T-cell (primary cell): ENCODE results near the gene CD320. TPM values are rescaled to one million over a fixed set of nuclear protein-coding genes. Genes with fewer than 3 reads are reported as not detected.
"Not testable (repeated sequence)": the region's sequence is repeated elsewhere in the genome, so short reads cannot be mapped to it uniquely, and the experiment has no call there.

Source experiments
- ATAC-seq, 4 experiments: fragments of 200-7000 bp in 3 of 4; fragments of 150-1000 bp in 1 of 4; cut with Tn5 transposase; replicated peaks in 1 of 4; 1 replicate in 3 of 4; 2 replicates in 1 of 4; pipeline ENCODE4 v1.10.0; 2021; ENCODE audit warnings: moderate library complexity in 3 of 4, mild to moderate bottlenecking in 2 of 4, moderate number of reproducible peaks in 1 of 4
- CTCF ChIA-PET, 2 donors: fragments of 300-600 bp; sonication (Branson Sonifier 250); formaldehyde crosslinking; loops; one replicate each; lab custom pipeline; 2022; ENCODE audit warnings: antibody characterized with exemption in 2 of 2; lab: Charles Lee
- POLR2A ChIA-PET, 2 donors: fragments of 300-600 bp; sonication (Branson Sonifier 250); formaldehyde crosslinking; loops; one replicate each; lab custom pipeline; 2022; ENCODE audit warnings: antibody characterized with exemption in 2 of 2; lab: Charles Lee
- DNase-seq, 35 experiments: peaks; one replicate each; pipeline versions ENCODE4 v3.0.0 to v3.0.0-alpha.2; 2013 to 2023
- H3K27ac ChIP-seq: one replicate; pipeline ENCODE4 v1.5.1; 2013; ENCODE audit warnings: low read length
- H3K27me3 ChIP-seq, 2 experiments: replicated peaks in 1 of 2; 1 replicate in 1 of 2; 2 replicates in 1 of 2; pipeline versions ENCODE4 v1.6.1 to v1.7.0; 2013; ENCODE audit warnings: low read length in 1 of 2, mixed read lengths in 1 of 2; ENCODE audit not compliant: control insufficient read depth in 2 of 2, insufficient read depth in 2 of 2; ENCODE audit errors: extremely low read depth in 1 of 2
- H3K36me3 ChIP-seq, 2 donors: 1 replicate in 1 of 2; 2 replicates in 1 of 2; pipeline versions ENCODE4 v1.6.1 to v1.7.0; 2013; ENCODE audit warnings: low read length in 1 of 2; ENCODE audit not compliant: control insufficient read depth in 2 of 2, insufficient read depth in 1 of 2; ENCODE audit errors: extremely low read depth in 1 of 2
- H3K4me1 ChIP-seq, 2 experiments: 1 replicate in 1 of 2; 2 replicates in 1 of 2; pipeline versions ENCODE4 v1.6.1 to v1.7.0; 2013; ENCODE audit warnings: low read length in 2 of 2, mixed read lengths in 1 of 2; ENCODE audit not compliant: insufficient read depth in 2 of 2, control insufficient read depth in 1 of 2; ENCODE audit errors: extremely low read depth in 1 of 2
- H3K4me3 ChIP-seq, 2 donors: 1 replicate in 1 of 2; 2 replicates in 1 of 2; pipeline versions ENCODE4 v1.5.1 to v1.7.0; 2013; ENCODE audit warnings: mild to moderate bottlenecking in 2 of 2, low read length in 1 of 2, moderate library complexity in 1 of 2; ENCODE audit not compliant: control insufficient read depth in 1 of 2; ENCODE audit errors: extremely low read depth in 1 of 2
- H3K9me3 ChIP-seq: 2 replicates; pipeline ENCODE4 v1.7.0; 2013
- H3K27ac Mint-ChIP-seq, 2 donors: one replicate each; pipeline ENCODE4 v1.8.0; 2020 to 2021; ENCODE audit warnings: mild to moderate bottlenecking in 2 of 2, mixed read lengths in 2 of 2
- H3K27me3 Mint-ChIP-seq, 2 donors: one replicate each; pipeline ENCODE4 v1.8.0; 2021 to 2022; ENCODE audit warnings: mixed read lengths in 2 of 2
- H3K36me3 Mint-ChIP-seq: one replicate; pipeline ENCODE4 v1.8.0; 2021; ENCODE audit warnings: mixed read lengths
- H3K4me1 Mint-ChIP-seq, 3 donors: one replicate each; pipeline ENCODE4 v1.8.0; 2020 to 2022; ENCODE audit warnings: mixed read lengths in 3 of 3, mild to moderate bottlenecking in 1 of 3
- H3K4me3 Mint-ChIP-seq, 3 donors: one replicate each; pipeline ENCODE4 v1.8.0; 2020 to 2022; ENCODE audit warnings: mild to moderate bottlenecking in 3 of 3, mixed read lengths in 3 of 3, moderate library complexity in 3 of 3
- H3K9me3 Mint-ChIP-seq, 3 donors: one replicate each; pipeline ENCODE4 v1.8.0; 2020 to 2022; ENCODE audit warnings: mixed read lengths in 3 of 3
- WGBS: methylation state at CpG from one replicate; pipeline ENCODE4 v1.1.5; 2013; ENCODE audit warnings: missing lambda C conversion rate; ENCODE audit not compliant: insufficient coverage; 5-methylcytosine and 5-hydroxymethylcytosine counted together
- total RNA-seq, 35 experiments: library from RNA in 6 of 35; stranded (reverse) in 6 of 35; fragments of 120-200 nt in 1 of 35; gene quantifications; one replicate each; pipeline versions ENCODE4 v1.2.1 to v1.2.4 and lab custom pipeline; 2013 to 2026

CD320 gene
- total RNA-seq, 5 donors from 2014 or later (not counting 1 experiment from before 2014, with no cell fraction given): 26.1 to 41.5 (median 37.4) TPM

DNA sequence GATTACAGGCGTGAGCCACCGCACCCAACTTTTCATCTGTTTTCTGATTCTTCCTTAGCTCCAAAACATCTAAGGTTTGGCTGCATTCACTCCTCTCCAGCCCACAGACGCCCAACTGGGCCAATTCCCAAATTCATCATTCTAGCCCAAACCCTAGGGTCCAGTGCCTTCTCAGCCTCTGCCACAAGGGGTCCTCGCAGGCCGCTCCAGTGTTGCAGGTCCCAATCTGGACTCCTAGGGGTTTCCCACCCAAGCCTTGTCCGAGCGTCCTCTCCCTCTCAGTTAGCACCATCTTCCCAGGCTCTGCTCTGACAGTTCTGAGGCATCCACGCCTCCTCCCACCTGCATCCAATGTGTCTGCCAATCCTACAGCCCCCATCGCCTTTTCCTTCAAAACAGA is 31.6 kb downstream of the CD320 start:
- H3K36me3 ChIP-seq, H3K4me3 ChIP-seq, H3K27me3 Mint-ChIP-seq, H3K36me3 Mint-ChIP-seq, H3K4me1 Mint-ChIP-seq, CTCF ChIA-PET, H3K9me3 ChIP-seq, POLR2A ChIA-PET, H3K4me3 Mint-ChIP-seq, H3K27ac Mint-ChIP-seq, H3K27me3 ChIP-seq, H3K4me1 ChIP-seq, H3K9me3 Mint-ChIP-seq, H3K27ac ChIP-seq, DNase-seq: not testable (repeated sequence)
- peak in 2 of 4 experiments; percentile 38 to 39 for ATAC-seq
- no CpG with 5 or more reads among the region's 9 CpGs for WGBS

DNA sequence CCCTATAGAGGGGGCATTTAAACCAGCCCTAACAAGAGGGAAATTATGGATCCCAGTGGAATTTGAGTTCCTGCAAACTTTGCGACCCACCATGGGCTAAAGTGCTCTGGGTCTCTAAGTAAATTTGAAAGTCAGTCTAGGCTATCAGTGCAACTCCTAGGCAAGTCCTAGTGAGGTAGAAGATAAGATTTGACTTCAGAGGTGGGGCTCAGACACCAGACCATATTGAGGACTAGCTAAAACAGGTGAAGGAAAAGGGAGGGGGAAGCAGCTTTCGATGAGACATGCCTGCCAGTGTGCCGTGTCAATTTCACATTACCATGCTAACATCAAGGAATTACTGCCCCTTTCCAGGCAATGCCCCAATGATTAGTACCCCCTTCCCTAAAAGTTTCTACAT is 38.4 kb downstream of the CD320 start:
- WGBS: 78% methylated on average over 1 of the region's 3 CpGs
- DNase-seq (no peak), ATAC-seq (no peak)
- peak overlapping the region; percentile 86 for H3K27ac ChIP-seq
- peak overlapping the region in 1 of 2 donors; percentile 78 for H3K4me3 ChIP-seq
- H3K36me3 ChIP-seq: no peaks in the 10 kb centered on the region
- peak overlapping the region; percentile 91 to 96 for H3K27ac Mint-ChIP-seq
- CTCF ChIA-PET: interaction anchor here in 1 of 2 donors (0.5 kb wide), 1 partner anchor 16 kb away, joined by 14 read pairs; no protein-coding TSS in a partner anchor
- no peaks in the 10 kb centered on the region for H3K36me3 Mint-ChIP-seq
- H3K9me3 Mint-ChIP-seq: no peaks in the 10 kb centered on the region
- no peaks in the 10 kb centered on the region for H3K9me3 ChIP-seq
- peaks cover 11 to 14% (median 13%) of the 10 kb centered on the region in 3 donors for H3K4me1 Mint-ChIP-seq
- no peaks in the 10 kb centered on the region for H3K27me3 Mint-ChIP-seq
- peaks cover 3 to 12% of the 10 kb centered on the region in 2 experiments for H3K4me1 ChIP-seq
- H3K4me3 Mint-ChIP-seq: peak overlapping the region; percentile 82 to 93 (median 90)
- no peaks in the 10 kb centered on the region for H3K27me3 ChIP-seq
- POLR2A ChIA-PET: interaction anchor here (0.6 kb wide), 2 partner anchors 17 to 100 kb away, joined by 4 to 6 read pairs; no protein-coding TSS in a partner anchor

DNA sequence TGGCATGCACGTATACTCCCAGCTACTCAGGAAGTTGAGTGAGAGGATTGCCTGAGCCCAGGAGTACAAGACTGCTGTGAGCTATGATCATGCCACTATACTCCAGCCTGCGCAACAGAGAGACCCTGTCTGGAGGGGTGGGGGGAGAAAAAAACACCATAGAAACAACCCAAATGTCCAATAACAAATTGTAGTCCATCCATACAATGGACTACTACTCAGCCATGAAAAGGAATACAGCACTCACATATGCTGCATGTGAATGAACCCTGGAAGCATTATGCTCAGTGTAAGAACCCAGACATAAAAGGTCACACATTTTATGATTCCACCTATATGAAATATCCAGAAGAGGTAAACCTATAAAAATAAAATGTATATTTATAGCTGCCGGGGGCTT is 42.3 kb downstream of the CD320 start:
- DNase-seq (no peak), ATAC-seq (no peak)
- Mint-ChIP-seq H3K36me3 (peaks cover 2% of the 10 kb centered on the region), H3K4me3 (no peak overlapping the region), H3K9me3 (no peaks in the 10 kb centered on the region), H3K27ac (no peak overlapping the region), H3K27me3 (no peaks in the 10 kb centered on the region), H3K4me1 (peaks cover 11 to 14% (median 13%) of the 10 kb centered on the region in 3 donors)
- no peak overlapping the region for H3K4me3 ChIP-seq
- H3K27me3 ChIP-seq: no peaks in the 10 kb centered on the region
- 80% methylated on average over 1 of the region's 3 CpGs for WGBS
- POLR2A ChIA-PET: no interaction called here
- peaks cover 3 to 17% of the 10 kb centered on the region in 2 experiments for H3K4me1 ChIP-seq
- no peaks in the 10 kb centered on the region for H3K9me3 ChIP-seq
- H3K27ac ChIP-seq: no peak overlapping the region
- CTCF ChIA-PET: no interaction called here
- peaks cover 3 to 7% of the 10 kb centered on the region in 2 donors for H3K36me3 ChIP-seq

DNA sequence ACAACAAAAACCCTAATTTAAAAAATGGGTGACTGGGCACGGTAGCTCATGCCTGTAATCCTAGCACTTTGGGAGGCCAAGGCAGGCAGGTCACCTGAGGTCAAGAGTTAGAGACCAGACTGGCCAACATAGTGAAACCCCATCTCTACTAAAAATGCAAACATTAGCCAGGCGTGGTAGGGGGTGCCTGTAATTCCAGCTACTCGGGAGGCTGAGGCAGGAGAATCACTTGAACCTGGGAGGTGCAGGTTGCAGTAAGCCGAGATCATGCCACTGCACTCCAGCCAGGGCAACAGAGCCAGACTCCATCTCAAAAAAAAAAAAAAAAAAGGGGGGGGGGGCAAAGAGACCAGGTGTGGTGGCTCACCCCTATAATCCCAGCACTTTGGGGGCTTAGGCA is 43.9 kb downstream of the CD320 start:
- H3K4me3 Mint-ChIP-seq, H3K36me3 Mint-ChIP-seq, H3K27me3 Mint-ChIP-seq, H3K27ac ChIP-seq, H3K9me3 ChIP-seq, H3K27ac Mint-ChIP-seq, H3K4me3 ChIP-seq, H3K27me3 ChIP-seq, CTCF ChIA-PET, POLR2A ChIA-PET, H3K36me3 ChIP-seq, H3K9me3 Mint-ChIP-seq, DNase-seq, ATAC-seq: not testable (repeated sequence)
- 100% methylated on average over 1 of the region's 4 CpGs for WGBS
- peaks cover under 1 to 14% of the 10 kb centered on the region in 2 experiments for H3K4me1 ChIP-seq
- H3K4me1 Mint-ChIP-seq: peaks cover 7 to 10% (median 9%) of the 10 kb centered on the region in 3 donors

DNA sequence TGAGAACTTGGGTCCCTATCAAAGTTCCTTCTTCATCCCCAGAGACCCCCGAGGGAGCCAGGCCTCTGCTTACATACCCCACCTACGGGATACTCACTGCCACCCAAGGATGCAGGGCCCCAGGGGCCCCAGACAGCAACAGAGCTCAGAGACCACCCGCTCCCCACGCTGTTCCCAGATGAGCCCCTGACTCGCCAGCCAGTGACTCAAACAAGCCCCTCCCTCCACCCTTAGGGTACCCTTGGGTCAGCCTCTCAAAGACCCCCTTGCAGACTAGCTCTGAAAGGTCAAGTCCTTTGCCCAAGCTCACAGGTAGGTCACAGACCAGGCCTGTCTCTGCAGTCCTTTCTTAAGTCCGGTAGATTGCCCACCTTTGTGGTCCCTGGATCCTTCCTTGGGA is 45.7 kb downstream of the CD320 start:
- Mint-ChIP-seq H3K27ac (no peak overlapping the region), H3K4me1 (peaks cover under 1 to 9% (median 3%) of the 10 kb centered on the region in 3 donors), H3K9me3 (no peaks in the 10 kb centered on the region), H3K27me3 (no peaks in the 10 kb centered on the region), H3K36me3 (peaks cover 16% of the 10 kb centered on the region), H3K4me3 (no peak overlapping the region)
- H3K4me3 ChIP-seq: no peak overlapping the region
- H3K27ac ChIP-seq: no peak overlapping the region
- ATAC-seq (no peak), DNase-seq (no peak)
- CTCF ChIA-PET: no interaction called here
- WGBS: 96% methylated on average over 6 of the region's 6 CpGs
- H3K36me3 ChIP-seq: peaks cover 3 to 11% of the 10 kb centered on the region in 2 donors
- H3K9me3 ChIP-seq: no peaks in the 10 kb centered on the region
- peaks cover 0 to 6% of the 10 kb centered on the region in 2 experiments for H3K4me1 ChIP-seq
- POLR2A ChIA-PET: no interaction called here
- H3K27me3 ChIP-seq: no peaks in the 10 kb centered on the region

DNA sequence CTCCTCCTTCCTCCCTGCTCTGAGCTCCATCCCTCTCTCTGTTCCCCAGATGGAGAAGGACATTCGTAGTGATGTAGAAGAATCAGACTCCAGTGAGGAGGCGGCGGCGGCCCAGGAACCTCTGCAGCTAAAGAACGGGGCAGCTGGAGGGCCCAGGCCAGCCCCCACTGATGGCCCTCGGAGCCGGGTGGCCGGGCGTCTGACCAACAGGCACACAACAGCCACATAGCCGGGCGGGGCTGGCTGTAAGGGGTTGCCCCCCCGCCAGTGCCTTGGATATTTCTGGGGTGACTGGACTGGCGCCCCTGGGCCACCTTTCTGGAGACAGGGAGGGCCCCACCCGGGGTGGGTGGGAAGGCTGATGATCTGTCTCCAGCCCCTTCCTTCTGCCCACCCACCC is 46.3 kb downstream of the CD320 start:
- Histone ChIP-seq H3K27ac (no peak overlapping the region), H3K27me3 (no peaks in the 10 kb centered on the region), H3K4me1 (peaks cover 0 to 10% of the 10 kb centered on the region in 2 experiments), H3K9me3 (no peaks in the 10 kb centered on the region), H3K36me3 (peaks cover 4 to 17% of the 10 kb centered on the region in 2 donors), H3K4me3 (no peak overlapping the region)
- DNase-seq (no peak), ATAC-seq (no peak)
- Mint-ChIP-seq H3K9me3 (no peaks in the 10 kb centered on the region), H3K36me3 (peaks cover 16% of the 10 kb centered on the region), H3K4me1 (peaks cover 2 to 11% (median 5%) of the 10 kb centered on the region in 3 donors), H3K27ac (no peak overlapping the region), H3K27me3 (no peaks in the 10 kb centered on the region), H3K4me3 (no peak overlapping the region)
- 85% methylated on average over 11 of the region's 14 CpGs for WGBS
- ChIA-PET POLR2A (no interaction called here), CTCF (no interaction called here)
